ENCODE measurements around the gene TRAF3IP1. TPM values are rescaled to one million over a fixed set of nuclear protein-coding genes. Genes with fewer than 3 reads are reported as not detected.

Gene TRAF3IP1
- total RNA-seq, 4 donors from 2014 or later = 19.9 to 38.6 (median 23.6) TPM

GRCh38 chr2:238380785-238381184, 60.5 kb downstream of the TRAF3IP1 start:
- intact Hi-C loops (cut with DNase I) = no loop called here
- Histone ChIP-seq H3K9me3 (no peaks in the 10 kb centered on the region), H3K36me3 (peaks cover 0 to 28% (median 10%) of the 10 kb centered on the region in 4 donors), H3K27ac (replicated peaks in 1 of 4) (no peak overlapping the region), H3K27me3 (no peaks in the 10 kb centered on the region), H3K4me1 (peaks cover 10 to 18% (median 16%) of the 10 kb centered on the region in 4 donors), H3K4me3 (no peak overlapping the region)
- no peak for DNase-seq (ENCODE audit: extremely low spot score)
- TF ChIP-seq EP300 (IDR thresholded peaks at IDR 0.05) (no peak), CTCF (IDR thresholded peaks at IDR 0.05) (no peak), POLR2A (IDR thresholded peaks at IDR 0.05; ENCODE audit: low read depth) (no peak), POLR2AphosphoS5 (IDR thresholded peaks at IDR 0.05) (no peak)
- WGBS = 78% methylated on average over 1 of the region's 1 CpG

- no peak for DNase-seq (ENCODE audit: extremely low spot score)
- WGBS = 84% methylated on average over 14 of the region's 16 CpGs
- Histone ChIP-seq H3K36me3 (peaks cover 0 to 28% (median 10%) of the 10 kb centered on the region in 4 donors), H3K9me3 (no peaks in the 10 kb centered on the region), H3K4me1 (peaks cover 10 to 18% (median 16%) of the 10 kb centered on the region in 4 donors), H3K27ac (replicated peaks in 1 of 4) (no peak overlapping the region), H3K4me3 (no peak overlapping the region), H3K27me3 (no peaks in the 10 kb centered on the region)
- intact Hi-C loops (cut with DNase I) = no loop called here
- no peak for TF ChIP-seq POLR2AphosphoS5 (IDR thresholded peaks at IDR 0.05)
- TF ChIP-seq CTCF (IDR thresholded peaks at IDR 0.05) = no peak
- TF ChIP-seq POLR2A (IDR thresholded peaks at IDR 0.05; ENCODE audit: low read depth) = no peak
- TF ChIP-seq EP300 (IDR thresholded peaks at IDR 0.05) = no peak
Measured at GRCh38 chr2:238381341-238382115, 61.2 kb downstream of the TRAF3IP1 start.

- 82% methylated on average over 5 of the region's 5 CpGs for WGBS
- intact Hi-C loops (cut with DNase I) = no loop called here
- Histone ChIP-seq H3K4me3 (no peak overlapping the region), H3K27me3 (no peaks in the 10 kb centered on the region), H3K36me3 (peaks cover 0 to 28% (median 10%) of the 10 kb centered on the region in 4 donors), H3K4me1 (peaks cover 10 to 18% (median 16%) of the 10 kb centered on the region in 4 donors), H3K9me3 (no peaks in the 10 kb centered on the region), H3K27ac (replicated peaks in 1 of 4) (no peak overlapping the region)
- no peak for DNase-seq (ENCODE audit: extremely low spot score)
- no peak for TF ChIP-seq CTCF (IDR thresholded peaks at IDR 0.05)
- TF ChIP-seq EP300 (IDR thresholded peaks at IDR 0.05) = no peak
- no peak for TF ChIP-seq POLR2A (IDR thresholded peaks at IDR 0.05; ENCODE audit: low read depth)
- no peak for TF ChIP-seq POLR2AphosphoS5 (IDR thresholded peaks at IDR 0.05)
Measured at GRCh38 chr2:238382381-238382781, 62.1 kb downstream of the TRAF3IP1 start.

GRCh38 chr2:238383135-238383534, 62.8 kb downstream of the TRAF3IP1 start:
- Histone ChIP-seq H3K36me3 (peaks cover 0 to 28% (median 10%) of the 10 kb centered on the region in 4 donors), H3K27me3 (no peaks in the 10 kb centered on the region), H3K4me1 (peaks cover 10 to 17% (median 15%) of the 10 kb centered on the region in 4 donors), H3K27ac (replicated peaks in 1 of 4) (no peak overlapping the region), H3K9me3 (no peaks in the 10 kb centered on the region), H3K4me3 (no peak overlapping the region)
- intact Hi-C loops (cut with DNase I) = no loop called here
- no peak for DNase-seq (ENCODE audit: extremely low spot score)
- TF ChIP-seq CTCF (IDR thresholded peaks at IDR 0.05) (no peak), POLR2AphosphoS5 (IDR thresholded peaks at IDR 0.05) (no peak)
- 96% methylated on average over 4 of the region's 5 CpGs for WGBS
